CD4-positive, alpha-beta T cell treated with Interleukin-6 at 100 ng/mL for 8 hours (primary cell): Measurements from ENCODE around the gene MTA3.
"Not testable (repeated sequence)": the region's sequence is repeated elsewhere in the genome, so short reads cannot be mapped to it uniquely, and the experiment has no call there.

Experiments used
- DNase-seq: peaks from one replicate; pipeline ENCODE4 v3.0.0-alpha.2; 2020; ENCODE audit warnings: mixed read lengths, low spot score

MTA3 gene

DNA sequence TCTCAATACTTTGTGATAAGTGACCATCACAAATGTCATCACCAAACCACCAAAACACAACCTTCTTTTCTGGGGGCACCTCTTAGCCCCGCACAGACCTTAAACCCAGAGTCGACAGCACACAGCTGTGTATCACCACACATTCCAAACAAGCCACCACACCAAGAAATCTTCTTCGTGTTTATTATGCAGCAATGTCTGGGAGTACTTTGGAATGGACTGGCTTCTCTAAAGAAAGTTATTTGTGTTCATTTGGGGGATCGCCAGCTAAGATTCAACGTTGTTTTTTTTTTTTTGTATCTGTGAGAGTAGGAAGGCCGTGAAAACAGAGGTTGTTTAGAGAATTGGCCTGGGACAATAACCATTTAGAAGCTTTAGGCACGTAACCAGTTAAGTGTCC, 1.1 kb upstream of the MTA3 start:
- no peak for DNase-seq

DNA sequence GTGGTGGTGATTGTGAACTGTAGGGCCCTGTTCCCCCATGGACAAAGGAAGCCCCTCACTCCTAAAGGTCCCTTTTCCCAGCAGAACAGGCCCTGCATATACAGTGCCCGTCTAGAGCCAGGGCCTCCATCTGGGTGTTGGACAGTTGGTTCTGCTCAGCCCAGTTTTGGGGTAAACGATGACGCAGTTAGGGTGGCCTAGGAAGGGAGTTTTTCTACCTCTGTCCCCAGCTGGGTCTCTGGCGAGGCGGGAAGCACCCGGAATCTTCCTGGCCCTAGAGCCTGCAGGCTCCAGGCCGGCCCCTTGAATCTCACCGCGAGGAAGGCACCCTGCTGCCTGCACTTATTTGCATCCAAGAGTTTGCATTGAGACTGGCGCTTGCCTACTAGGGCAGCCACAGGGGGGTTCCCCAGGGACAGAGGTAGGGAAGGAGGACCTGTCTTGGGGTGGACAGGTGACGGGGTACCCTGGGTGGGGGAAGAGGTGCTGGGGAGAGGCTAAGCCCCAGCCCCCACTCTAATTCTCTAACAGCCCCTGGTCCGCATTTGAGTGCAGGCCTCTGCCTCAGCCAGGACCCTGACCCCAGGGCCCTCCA, 529 bp upstream of the MTA3 start:
- DNase-seq = no peak

DNA sequence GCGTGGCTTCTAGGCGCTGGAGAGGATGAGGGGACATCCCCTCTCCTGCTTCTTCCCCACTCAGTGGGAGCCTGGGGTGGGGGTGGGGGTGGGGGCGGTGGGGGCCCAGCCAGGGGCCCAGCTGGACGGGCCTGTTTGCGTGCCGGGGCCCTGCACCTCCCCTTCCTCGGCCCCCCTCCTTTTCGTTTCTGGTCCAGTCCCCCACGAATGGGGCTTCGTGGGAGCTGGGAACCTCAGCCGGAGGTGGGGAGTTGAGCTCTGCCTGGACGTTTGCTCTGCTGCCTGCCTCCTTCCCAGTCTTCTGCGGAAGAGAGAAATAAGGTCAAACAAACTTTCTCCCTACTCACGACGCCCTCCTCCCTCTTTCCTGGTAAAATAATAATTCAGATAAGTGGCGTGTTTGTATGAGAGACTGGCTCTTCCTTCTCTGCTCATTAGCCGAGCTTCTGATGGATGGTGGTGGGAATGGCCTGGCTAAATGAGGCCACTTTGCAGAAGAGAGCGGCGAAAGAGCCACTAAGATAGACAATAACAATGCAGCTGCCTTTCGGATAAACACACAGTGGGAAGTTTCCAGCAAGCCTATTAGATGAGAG, 782 bp downstream of the MTA3 start:
- no peak for DNase-seq

DNA sequence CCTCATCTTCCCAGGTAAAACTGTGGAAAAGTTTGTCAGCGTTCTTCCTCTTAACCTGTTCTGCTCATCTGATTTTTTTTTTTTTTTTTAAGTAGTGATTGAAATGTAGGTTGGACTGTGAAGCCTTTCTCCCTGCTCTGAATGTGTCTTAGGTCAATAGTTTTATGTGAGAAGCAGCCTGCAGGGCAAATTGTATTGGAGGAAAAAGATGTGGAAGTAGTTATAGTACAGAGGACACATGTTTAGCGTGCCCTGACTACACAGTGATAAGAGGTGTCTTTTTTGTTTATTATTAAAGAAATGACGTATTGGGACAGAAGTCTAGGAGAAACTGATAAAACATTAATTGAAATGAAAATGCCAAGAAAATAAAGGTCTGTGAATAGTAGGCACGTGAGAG, 1.5 kb downstream of the MTA3 start:
- DNase-seq = no peak

DNA sequence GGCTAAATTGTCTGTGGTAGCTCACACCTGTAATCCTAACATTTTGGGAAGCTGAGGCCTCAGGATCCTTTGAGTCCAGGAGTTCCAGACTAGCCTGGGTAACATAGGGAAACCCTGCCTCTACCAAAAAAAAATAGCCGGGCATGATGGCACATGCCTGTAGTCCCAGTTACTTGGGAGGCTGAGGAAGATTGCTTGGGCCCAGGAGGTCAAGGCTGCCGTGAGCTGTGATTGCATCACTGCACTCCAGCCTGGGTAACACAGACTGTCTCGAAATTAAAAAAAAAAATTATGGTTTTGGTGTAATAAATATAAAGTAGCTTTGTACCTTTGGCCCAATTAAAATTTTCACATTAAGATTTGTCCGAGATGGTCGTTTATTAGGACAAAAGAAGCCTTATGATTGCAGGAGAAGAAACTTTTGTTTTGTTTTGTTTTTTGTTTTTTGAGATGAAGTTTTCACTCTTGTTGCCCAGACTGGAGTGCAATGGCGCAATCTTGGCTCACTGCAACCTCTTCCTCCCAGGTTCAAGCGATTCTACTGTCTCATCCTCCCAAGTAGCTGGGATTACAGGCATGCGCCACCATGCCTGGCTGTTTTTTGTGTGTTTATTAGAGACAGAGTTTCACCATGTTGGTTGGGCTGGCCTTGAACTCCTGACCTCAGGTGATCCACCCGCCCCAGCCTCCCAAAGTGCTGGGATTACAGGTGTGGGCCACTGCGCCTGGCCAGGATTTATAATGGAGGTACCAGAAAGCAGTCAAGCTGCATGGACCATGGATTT, 4.1 kb downstream of the MTA3 start:
- no peak for DNase-seq

DNA sequence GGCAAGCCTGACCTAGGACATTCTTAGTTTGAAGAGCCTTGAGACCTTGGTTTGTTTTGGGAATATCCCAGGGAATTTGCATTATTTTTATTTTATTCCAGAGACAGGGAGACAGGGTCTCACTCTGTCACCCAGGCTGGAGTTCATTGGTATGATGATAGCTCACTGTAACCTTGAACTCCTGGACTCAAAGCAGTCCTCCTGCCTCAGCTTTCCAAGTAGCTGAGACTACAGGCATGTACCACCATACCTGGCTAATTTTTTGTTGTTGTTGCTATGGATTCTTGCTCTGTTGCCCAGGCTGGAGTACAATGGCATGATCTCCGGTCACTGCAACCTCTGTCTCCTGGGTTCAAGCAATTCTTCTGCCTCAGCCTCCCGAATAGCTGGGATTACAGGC, 4.8 kb downstream of the MTA3 start:
- DNase-seq = no peak

DNA sequence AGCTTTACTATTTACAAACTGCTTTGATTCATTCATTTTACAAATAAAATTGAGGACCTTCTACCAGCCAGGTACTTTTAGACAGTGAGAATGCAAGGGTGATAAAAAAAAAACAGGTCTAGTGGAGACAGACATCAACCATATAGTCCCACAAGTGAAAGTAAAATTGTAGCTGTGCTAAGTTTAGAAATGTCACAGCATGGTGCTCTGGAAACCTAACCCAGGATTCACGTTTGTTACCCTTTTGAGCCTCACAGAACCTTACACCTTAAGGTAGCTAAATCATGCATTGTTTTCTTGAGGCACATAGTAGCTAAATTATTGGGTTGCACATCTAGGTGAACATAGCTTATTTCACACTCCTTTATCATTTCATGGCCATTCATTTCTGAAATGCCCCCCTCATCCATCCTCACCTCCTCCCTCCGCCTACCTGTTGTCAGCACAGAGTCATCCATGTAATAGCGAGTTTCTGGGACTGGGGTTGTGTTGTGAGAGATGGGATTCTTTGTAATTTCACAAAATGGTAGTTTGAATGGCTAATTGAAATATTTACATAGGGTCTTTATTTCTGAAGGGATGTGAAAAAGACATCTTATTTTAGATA, 7.1 kb downstream of the MTA3 start:
- no peak for DNase-seq

DNA sequence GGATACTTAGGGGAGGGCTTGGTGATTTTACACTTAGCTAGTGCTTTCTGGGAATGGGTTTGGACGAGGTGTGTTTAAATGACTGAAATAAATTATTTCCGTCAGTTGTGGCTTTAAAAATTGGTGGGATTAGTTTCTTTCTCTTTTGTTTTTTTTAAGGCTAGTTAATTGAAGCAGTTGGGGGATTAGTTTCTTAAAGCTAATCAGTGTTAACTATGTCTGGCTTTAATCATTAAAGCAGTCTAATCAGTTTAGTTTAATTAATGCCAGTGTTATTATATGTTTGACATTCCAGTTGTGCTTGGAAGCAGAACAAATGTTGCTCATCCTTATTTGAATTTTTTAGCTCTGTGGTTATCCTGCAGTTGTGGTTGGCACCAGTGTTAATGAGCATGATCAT, 10.2 kb downstream of the MTA3 start:
- DNase-seq = no peak

DNA sequence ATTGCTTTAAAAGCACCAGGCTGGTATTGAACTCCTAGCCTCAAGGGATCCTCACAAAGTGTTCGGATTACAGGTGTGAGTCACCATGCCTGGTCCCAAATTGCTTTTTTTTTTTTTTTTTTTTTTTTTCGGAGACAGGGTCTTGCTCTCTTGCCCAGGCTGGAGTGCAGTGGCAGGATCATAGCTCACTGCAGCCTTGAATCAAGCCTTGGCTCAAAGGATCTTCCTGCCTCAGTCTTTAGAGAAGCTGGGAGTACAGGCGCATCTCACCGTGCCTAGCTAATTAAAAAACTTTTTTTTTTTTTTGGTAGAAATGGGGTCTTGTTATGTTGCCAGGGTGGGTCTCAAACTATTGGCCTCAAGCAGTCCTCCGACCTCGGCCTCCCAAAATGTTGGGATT, 12.8 kb downstream of the MTA3 start:
- no peak for DNase-seq

DNA sequence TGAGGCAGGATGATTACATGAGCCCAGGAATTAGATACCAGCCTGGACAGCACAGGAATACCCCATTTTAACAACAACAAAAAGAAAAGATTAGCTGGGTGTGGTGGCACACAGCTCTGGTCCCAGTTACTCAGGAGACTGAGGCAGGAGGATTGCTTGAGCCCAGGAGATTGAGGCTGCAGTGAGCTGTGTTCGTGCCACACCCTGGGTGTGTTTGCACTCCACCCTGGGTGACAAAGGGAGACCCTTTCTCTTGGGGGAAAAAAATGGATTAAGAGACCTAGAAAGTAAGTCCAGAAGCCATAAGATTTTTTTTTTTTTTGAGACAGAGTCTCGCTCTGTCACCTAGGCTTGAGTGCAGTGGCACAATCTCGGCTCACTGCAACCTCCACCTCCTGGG, 16.2 kb downstream of the MTA3 start:
- DNase-seq = not testable (repeated sequence)

DNA sequence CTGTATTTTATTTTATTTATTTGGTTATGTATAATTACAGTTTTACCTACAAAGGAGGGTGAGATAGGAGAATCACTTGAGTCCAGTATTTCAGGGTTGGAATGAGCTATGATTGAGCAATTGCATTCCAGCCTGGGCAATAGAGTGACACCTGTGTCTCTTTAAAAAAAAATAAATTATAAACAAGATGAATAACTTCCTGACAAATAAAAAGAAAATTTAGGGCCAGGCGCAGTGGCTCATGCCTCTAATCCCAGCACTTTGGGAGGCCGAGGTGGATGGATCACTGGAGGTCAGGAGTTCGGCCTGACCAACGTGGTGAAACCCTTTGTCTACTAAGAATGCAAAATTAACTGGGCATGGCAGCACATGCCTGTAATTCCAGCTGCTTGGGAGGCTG, 17.3 kb downstream of the MTA3 start:
- no peak for DNase-seq

DNA sequence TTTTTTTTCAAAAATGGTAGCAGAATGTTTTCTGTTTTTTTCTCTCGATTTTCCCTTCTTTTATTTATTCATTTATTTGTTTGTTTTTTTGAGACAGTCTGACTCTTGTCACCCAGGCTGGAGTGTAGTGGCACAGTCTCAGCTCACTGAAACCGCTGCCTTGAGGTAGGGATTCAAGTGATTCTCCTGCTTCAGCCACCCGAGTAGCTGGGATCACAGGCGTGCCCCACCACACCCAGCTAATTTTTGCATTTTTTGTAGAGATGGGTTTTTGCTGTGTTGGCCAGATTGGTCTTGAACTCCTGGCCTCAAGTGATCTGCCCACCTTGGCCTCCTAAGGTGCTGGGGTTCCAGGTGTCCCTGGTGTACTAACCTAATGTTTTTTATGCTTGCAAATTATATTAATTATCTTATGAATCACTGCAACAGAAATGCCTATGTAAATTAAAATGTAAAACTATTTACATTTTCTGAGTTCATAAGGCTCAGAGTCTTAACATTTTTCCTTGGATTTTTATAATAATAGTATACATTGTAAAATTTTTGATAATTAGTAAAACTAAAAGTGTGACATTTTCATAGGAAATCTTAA, 19.2 kb downstream of the MTA3 start:
- no peak for DNase-seq

DNA sequence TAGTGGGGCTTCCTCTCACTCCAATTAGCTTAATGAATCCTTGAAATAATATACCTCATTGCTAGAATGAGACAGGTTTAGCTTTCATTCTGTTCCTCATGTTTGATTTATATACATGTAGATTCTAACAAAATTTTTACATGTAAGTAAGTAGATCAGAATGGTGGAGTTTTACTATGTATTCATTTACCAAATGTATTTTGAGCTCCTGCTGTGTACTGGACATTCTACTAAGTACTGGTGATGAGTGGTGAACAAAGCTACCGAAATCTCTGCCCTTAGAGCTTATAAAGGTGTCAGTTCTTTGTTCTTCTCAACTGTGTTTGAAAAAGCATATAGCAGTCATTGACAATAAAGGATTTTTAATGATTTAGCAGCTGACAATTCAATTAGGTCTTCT, 19.7 kb downstream of the MTA3 start:
- no peak for DNase-seq

DNA sequence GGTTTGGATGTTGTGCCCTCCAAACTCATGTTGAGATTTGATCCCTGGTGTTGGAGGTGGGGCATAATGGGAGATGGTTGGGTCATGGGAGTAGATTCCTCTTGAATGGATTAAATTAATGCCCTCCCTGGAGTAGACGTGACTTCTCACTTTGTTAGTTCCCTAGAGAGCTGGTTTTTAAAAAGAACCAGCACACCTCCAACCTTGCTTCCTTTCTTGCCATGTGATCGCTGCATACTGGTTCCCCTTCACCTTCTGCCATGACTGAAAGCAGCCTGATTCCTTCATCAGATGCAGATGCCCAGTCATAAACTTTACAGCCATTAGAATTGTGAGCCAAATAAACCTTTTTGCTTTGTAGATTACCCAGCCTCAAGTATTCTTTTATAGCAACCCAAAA, 21.7 kb downstream of the MTA3 start:
- DNase-seq = no peak

DNA sequence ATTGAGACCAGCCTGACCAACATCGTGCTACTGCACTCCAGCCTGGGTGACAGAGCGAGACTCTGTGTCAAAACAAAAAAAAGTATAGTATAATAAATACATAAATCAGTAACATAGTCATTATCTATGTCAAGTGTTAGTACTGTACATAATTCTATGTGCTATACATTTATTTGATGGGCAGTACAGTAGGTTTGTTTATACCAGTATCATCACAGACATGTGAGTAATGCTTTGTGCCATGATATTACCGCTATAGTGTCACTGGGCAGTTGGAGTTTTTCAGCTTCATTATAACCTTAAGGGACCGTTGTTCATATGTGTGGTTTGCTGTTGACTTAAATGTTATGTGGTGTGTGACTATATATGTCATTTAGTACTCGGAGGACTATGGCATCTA, 24.9 kb downstream of the MTA3 start:
- DNase-seq = no peak

DNA sequence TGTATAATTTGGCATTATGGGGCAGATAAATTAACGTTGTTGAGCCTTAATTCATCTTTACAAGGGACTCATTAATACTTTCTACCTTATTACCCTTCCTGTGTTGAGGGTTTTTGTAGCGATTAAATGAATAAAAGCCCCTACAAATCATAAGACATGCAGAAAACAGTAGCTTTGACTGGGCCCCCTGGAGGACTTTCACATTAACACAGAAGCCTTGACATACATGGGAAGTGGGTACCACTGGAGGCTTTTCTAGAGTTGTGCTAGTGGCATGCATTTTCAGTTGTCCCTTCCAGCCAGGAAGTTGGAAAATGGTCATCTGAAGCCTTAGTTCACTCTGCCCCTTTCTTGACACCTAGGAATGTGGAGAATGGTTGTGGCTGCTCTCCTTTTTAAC, 30.2 kb downstream of the MTA3 start:
- no peak for DNase-seq

DNA sequence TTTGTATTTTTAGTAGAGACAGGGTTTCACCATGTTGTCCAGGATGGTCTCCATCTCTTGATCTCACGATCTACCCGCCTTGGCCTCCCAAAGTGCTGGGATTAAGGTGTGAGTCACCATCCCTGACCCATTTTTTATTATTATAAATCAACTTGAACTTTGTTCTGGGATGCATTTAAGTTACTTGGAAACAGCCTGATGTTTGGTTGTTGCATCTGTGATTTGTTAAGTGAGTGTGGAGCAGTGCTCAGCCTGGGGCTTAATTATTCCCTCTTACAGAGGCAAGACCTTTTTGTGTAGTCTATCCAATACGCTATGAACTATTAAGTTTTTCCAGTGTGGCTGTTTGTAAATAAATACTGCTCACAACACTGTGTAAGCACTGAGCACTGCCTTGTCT, 32.6 kb downstream of the MTA3 start:
- no peak for DNase-seq

DNA sequence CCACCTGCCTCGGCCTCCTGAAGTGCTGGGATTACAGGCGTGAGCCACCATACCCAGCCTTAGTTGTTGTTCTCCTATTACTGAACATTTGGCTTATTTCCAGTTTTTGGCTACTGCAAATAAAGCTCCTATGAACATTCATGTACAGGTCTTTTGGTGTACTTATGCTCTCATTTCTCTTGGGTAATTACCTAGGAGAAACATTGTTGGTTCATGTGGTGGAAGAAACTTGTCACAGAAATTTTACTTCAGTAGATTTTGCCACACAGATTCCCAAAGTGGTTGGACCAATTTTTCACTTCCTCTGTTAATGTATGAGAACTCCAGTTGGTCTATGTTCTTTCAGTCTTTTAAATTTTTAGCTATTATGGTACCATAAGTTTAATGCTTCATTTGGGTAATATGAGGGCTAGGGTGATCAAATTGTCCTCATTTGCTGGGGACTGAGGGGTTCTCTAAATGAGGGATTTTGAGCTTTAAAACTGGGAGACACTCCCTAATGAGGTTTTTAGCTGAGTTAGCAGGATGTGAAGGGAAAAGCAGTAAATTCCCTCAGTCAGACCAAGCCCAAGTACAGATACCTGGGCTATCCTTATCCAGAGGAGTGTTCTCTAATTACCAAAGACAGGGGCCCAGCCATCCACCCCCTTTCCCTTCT, 33.9 kb downstream of the MTA3 start:
- DNase-seq = no peak

DNA sequence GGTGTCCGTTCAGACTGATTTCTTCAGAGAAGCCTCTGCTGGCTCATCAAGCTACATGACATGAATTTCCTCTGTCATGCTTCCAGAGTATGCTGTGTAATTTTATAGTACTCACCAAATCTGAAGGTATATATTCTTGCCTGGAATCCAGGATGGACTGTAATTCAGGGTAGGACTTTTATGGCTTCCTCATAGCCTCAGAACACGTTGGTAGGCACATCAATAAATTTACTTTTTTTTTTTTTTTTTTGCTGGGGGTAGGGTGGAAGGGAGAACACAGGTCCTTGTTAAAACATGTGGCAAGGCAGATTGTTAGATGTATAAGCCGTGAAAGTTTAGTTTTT, 34.4 kb downstream of the MTA3 start:
- DNase-seq = no peak

DNA sequence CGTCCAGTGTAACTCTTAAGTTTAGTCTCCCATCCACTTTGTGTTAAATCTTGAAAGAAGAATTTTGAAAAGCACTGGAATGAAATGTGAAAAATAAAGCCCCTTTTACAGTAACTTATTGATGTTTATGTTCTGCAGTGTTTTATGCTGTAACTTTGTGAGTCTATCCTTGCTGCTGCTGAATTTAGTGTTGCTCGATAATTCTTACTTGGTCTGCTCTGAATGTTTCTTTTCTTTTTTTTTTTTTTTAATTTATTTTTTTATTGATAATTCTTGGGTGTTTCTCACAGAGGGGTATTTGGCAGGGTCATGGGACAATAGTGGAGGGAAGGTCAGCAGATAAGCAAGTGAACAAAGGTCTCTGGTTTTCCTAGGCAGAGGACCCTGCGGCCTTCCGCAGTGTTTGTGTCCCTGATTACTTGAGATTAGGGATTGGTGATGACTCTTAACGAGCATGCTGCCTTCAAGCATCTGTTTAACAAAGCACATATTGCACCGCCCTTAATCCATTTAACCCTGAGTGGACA, 36.0 kb downstream of the MTA3 start:
- not testable (repeated sequence) for DNase-seq

DNA sequence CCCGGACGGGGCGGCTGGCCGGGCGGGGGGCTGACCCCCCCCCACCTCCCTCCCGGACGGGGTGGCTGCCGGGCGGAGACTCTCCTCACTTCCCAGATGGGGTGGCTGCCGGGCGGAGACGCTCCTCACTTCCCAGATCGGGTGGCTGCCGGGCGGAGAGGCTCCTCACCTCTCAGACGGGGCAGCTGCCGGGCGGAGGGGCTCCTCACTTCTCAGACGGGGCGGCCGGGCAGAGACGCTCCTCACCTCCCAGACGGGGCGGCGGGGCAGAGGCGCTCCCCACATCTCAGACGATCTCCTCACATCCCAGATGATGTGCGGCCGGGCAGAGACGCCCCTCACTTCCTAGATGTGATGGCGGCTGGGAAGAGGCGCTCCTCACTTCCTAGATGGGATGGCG, 37.7 kb downstream of the MTA3 start:
- not testable (repeated sequence) for DNase-seq

DNA sequence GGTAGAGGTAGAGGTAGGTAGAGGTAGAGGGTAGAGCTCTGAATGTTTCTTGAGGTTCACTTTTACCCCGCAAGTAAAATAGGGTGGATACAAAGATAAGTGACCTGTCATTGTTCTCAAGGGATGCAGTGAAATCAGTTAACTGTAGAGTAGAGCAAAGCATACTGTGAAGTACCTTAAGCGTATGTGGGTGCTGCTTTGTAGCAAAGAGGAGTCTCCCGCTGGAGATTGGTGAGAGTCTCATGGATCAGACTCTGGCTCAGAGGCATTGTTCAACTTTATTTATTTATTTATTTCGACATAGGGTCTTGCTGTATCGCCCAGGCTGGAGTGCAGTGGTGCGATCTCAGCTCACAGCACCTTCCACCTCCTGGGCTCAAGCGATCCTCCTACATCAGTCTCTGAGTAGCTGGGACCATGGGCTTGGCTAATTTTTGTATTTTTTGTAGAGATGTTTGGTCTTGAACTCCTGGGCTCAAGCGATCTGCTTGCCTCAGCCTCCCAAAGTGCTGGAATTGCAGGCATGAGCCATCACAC, 38.7 kb downstream of the MTA3 start:
- DNase-seq = no peak
